HFF-Myc (cell line): ENCODE measurements around the gene GUK1.

Experiments
- DNase-seq: peaks from one replicate; pipeline ENCODE4 v3.0.0-alpha.2; 2011; ENCODE audit warnings: low read depth; ENCODE audit errors: extremely low read depth
- H3K4me3 ChIP-seq: replicated peaks from 2 replicates; pipeline ENCODE4 v1.5.1; 2011; ENCODE audit warnings: low read depth, mild to moderate bottlenecking, control low read depth, low read length
- TF ChIP-seq, protein P1 (sequence below): IDR thresholded peaks from 2 replicates; pipeline ENCODE4 v1.5.1; 2012; ENCODE audit warnings: mild to moderate bottlenecking, low read depth, low read length, control low read depth; ENCODE audit errors: missing control alignments

The GUK1 gene

DNA sequence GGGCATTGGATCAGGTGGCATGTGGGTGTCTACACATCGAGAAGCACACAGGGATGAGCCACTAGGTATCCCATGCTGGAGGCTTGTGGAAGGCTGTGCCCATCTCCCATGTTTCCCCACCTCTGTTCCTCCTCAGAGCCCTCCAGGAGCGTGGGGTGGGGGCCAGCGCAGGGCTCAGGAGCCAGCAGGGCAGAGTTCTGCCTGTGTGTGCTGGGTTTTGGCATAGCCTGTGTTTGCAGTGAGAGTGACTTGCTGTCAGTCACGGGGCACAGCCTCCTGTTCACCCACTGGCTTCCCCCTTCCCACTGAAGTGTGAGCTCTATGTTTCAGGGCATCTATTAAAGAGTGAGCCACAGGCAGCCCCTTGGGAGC lies 35.9 kb downstream of the GUK1 start:
- TF ChIP-seq, protein P1, sequence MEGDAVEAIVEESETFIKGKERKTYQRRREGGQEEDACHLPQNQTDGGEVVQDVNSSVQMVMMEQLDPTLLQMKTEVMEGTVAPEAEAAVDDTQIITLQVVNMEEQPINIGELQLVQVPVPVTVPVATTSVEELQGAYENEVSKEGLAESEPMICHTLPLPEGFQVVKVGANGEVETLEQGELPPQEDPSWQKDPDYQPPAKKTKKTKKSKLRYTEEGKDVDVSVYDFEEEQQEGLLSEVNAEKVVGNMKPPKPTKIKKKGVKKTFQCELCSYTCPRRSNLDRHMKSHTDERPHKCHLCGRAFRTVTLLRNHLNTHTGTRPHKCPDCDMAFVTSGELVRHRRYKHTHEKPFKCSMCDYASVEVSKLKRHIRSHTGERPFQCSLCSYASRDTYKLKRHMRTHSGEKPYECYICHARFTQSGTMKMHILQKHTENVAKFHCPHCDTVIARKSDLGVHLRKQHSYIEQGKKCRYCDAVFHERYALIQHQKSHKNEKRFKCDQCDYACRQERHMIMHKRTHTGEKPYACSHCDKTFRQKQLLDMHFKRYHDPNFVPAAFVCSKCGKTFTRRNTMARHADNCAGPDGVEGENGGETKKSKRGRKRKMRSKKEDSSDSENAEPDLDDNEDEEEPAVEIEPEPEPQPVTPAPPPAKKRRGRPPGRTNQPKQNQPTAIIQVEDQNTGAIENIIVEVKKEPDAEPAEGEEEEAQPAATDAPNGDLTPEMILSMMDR, result no peak
- H3K4me3 ChIP-seq, result no peak overlapping the region
- DNase-seq, result no peak

- TF ChIP-seq, protein P1, result no peak
- no peak for DNase-seq
- H3K4me3 ChIP-seq, result no peak overlapping the region
Observed at GRCh38 chr1:228176461-228177182, 36.5 kb downstream of the GUK1 start.

DNA sequence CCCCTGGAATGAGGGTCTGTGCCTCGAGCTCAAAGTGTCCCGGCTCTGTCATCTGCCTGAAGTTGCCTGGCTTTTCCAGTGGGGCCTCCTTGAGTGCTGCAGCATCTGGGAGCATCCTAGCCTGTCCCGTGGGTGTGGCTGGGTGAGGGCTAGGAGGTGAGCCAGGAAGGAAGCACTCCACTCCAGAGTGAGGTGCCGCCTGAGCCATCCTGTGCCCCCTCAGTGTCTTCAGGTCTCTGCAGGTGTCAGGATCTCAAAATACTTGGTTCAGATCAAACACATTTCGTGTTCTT lies 37.0 kb downstream of the GUK1 start:
- H3K4me3 ChIP-seq, result no peak overlapping the region
- DNase-seq, result no peak
- TF ChIP-seq, protein P1, result no peak

- TF ChIP-seq, protein P1, result no peak
- no peak for DNase-seq
- no peak overlapping the region for H3K4me3 ChIP-seq
Observed at GRCh38 chr1:228177721-228178710, 37.9 kb downstream of the GUK1 start.

DNA sequence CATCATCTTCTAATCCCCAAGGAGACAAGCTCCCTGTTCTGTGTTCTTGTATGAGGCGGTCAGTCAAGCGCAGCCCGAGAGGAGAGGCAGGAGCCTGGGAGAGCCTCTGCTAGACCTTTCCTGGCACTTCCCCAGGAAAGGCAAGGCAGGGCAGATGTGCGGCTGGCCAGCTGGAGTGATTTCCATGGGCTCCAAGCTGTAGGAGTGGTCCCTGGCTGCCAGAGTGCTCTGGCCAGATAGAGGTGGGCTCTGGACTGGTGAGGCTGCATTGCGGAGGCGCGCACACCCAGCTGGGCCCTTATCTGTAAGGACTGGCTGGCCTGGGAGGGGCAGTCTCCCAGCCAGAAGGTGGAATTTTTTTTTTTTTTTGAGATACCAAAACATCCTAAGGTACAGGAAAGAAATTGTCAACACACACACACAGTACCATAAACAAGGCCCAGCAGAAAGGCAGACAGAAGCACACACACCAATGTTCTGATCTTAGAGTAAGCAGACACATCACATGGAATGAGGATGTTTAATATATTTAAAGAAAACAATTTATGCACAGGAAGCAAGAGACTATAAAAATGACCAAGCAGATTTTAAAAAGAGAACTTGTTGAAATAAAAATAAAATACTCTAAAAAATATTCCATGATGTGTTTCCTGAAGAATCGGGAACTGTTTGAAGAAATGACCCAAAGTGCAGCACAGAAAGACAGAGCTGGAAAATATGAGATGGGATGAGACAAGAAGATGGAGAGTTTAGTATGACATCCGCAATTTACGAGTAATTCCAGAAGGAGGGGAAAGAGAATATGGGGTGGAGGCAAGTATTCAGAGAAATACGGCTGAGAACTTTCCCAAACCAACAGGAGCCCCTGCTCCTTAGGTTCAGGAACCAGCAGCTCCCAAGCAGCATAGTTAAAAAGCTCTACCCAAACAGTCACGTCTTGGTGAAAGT lies 38.9 kb downstream of the GUK1 start:
- no peak overlapping the region for H3K4me3 ChIP-seq
- TF ChIP-seq, protein P1, result no peak
- DNase-seq, result no peak

- no peak for DNase-seq
- TF ChIP-seq, protein P1, result peak; percentile 47
- H3K4me3 ChIP-seq, result no peak overlapping the region
Observed at GRCh38 chr1:228180271-228180958, 40.3 kb downstream of the GUK1 start.
